ENCODE data around the gene LMO7. TPM values are rescaled to one million over a fixed set of nuclear protein-coding genes. Genes with fewer than 3 reads are reported as not detected.

The LMO7 gene
- total and polyA plus RNA-seq, 2 of the 8 experiments (the other 6 are each of a cell fraction or from before 2014, with no cell fraction given): 8.1 to 28.3 TPM

GRCh38 chr13:75736173-75736572 is 100.0 kb downstream of the LMO7 start:
- no peaks in the 10 kb centered on the region for H3K23me2 ChIP-seq (ENCODE audit: low read depth, low read length)
- no peaks in the 10 kb centered on the region for H3K79me2 ChIP-seq (ENCODE audit: control insufficient read depth in 1 of 2, insufficient read depth in 2 of 2, low read length in 2 of 2)
- no peak overlapping the region for H3K9ac ChIP-seq (replicated peaks in 1 of 4; ENCODE audit: extremely low read depth in 1 of 4, low read depth in 3 of 4, low read length in 3 of 4)
- 93% methylated on average over 3 of the region's 3 CpGs; no CpG with 5 or more reads in 1 of the 2 experiments for WGBS, 2 experiments (ENCODE audit: extremely low coverage in 1 of 2, insufficient coverage in 1 of 2, insufficient read length in 1 of 2, insufficient replicate concordance in 2 of 2, low coverage in 1 of 2, low lambda C conversion rate in 2 of 2, missing lambda C conversion rate in 1 of 2)
- no peak overlapping the region for H3K27ac ChIP-seq (ENCODE audit: low read depth, low read length)
- H3K23ac ChIP-seq (ENCODE audit: insufficient read length): no peak overlapping the region
- no peak overlapping the region for H3K4ac ChIP-seq (replicated peaks; ENCODE audit: insufficient read length, low read depth, low read length)
- H2AK5ac ChIP-seq (ENCODE audit: low read depth, low read length): no peak overlapping the region
- no peak for FAIRE-seq
- H2BK120ac ChIP-seq (replicated peaks; ENCODE audit: low read depth, low read length): no peak overlapping the region
- no peak overlapping the region for H3K18ac ChIP-seq (ENCODE audit: extremely low read depth, low read length)
- no peak overlapping the region for H4K5ac ChIP-seq (ENCODE audit: insufficient read length, low read depth, low read length)
- no peaks in the 10 kb centered on the region for H4K20me1 ChIP-seq (replicated peaks in 1 of 2; ENCODE audit: control insufficient read depth in 1 of 2, insufficient read depth in 2 of 2, low read length in 2 of 2)
- H2AFZ ChIP-seq (ENCODE audit: low read length): no peak overlapping the region
- H3K79me1 ChIP-seq (ENCODE audit: low read depth, low read length): no peaks in the 10 kb centered on the region
- CTCF ChIA-PET (ENCODE audit: partially characterized antibody): interaction anchor here (0.7 to 1.3 kb wide), 2 partner anchors 119 to 140 kb away, joined by 3 to 5 read pairs; no protein-coding TSS in a partner anchor
- no peak overlapping the region for H3K14ac ChIP-seq (ENCODE audit: insufficient read length)
- H3K4me2 ChIP-seq (ENCODE audit: insufficient read depth in 1 of 2, low read depth in 2 of 2, low read length in 2 of 2): no peak overlapping the region
- H2BK12ac ChIP-seq (ENCODE audit: low read depth, low read length): no peak overlapping the region
- no peak overlapping the region for H3K56ac ChIP-seq (replicated peaks; ENCODE audit: insufficient read length, low read depth, low read length)
- no peak overlapping the region for H4K8ac ChIP-seq (ENCODE audit: extremely low read depth, insufficient read depth, low read length)
- no peak overlapping the region for H2BK15ac ChIP-seq (ENCODE audit: low read length)
- no peak overlapping the region for H2BK20ac ChIP-seq (ENCODE audit: low read length)
- peaks cover 10% of the 10 kb centered on the region in 2 experiments for H3K9me3 ChIP-seq (ENCODE audit: insufficient read depth in 2 of 2, low read depth in 1 of 2, low read length in 1 of 2)
- no peak for DNase-seq (ENCODE audit: low read depth in 1 of 2, low spot score in 2 of 2)
- H4K91ac ChIP-seq (replicated peaks; ENCODE audit: insufficient read length, low read length): no peak overlapping the region
- H3K4me3 ChIP-seq (ENCODE audit: extremely low read depth in 1 of 4, insufficient read depth in 2 of 4, low read depth in 3 of 4, low read length in 4 of 4): no peak overlapping the region
- H3K27me3 ChIP-seq (replicated peaks in 1 of 4; ENCODE audit: control insufficient read depth in 3 of 4, extremely low read depth in 1 of 4, insufficient read depth in 3 of 4, low read length in 3 of 4): no peaks in the 10 kb centered on the region
- no peaks in the 10 kb centered on the region for H3K4me1 ChIP-seq (replicated peaks in 1 of 4; ENCODE audit: control insufficient read depth in 3 of 4, insufficient read depth in 4 of 4, low read length in 3 of 4)
- POLR2A ChIA-PET (ENCODE audit: partially characterized antibody): no interaction called here
- peaks cover 0 to 7% (median 3%) of the 10 kb centered on the region in 4 experiments; a peak in 3 of 8 replicates for H3K36me3 ChIP-seq (ENCODE audit: control insufficient read depth in 2 of 4, insufficient read depth in 4 of 4, low read length in 3 of 4)
- no peak overlapping the region for H2BK5ac ChIP-seq (ENCODE audit: low read depth, low read length)
- TF ChIP-seq SAP30 (IDR thresholded peaks at IDR 0.05; ENCODE audit: insufficient read depth, insufficient replicate concordance, low read length) (no peak), JUND (IDR thresholded peaks at IDR 0.05; ENCODE audit: low read length) (no peak), CEBPB (IDR thresholded peaks at IDR 0.05; ENCODE audit: low read depth, low read length) (no peak), RFX5 (IDR thresholded peaks at IDR 0.05; ENCODE audit: borderline replicate concordance, low read depth, low read length) (no peak), TEAD4 (IDR thresholded peaks at IDR 0.05; ENCODE audit: low read depth, low read length) (no peak), FOSL1 (IDR thresholded peaks at IDR 0.05; ENCODE audit: insufficient read depth, low read depth, low read length) (no peak), TAF1 (IDR thresholded peaks at IDR 0.05; ENCODE audit: low read depth, low read length) (no peak), SUZ12 (IDR thresholded peaks at IDR 0.05; ENCODE audit: low read length) (no peak), GTF2F1 (IDR thresholded peaks at IDR 0.05; ENCODE audit: borderline replicate concordance, low read depth, low read length) (no peak), ZNF274 (IDR thresholded peaks at IDR 0.05; ENCODE audit: borderline replicate concordance, extremely low read depth, low read length) (no peak), EP300 (IDR thresholded peaks at IDR 0.05; ENCODE audit: borderline replicate concordance in 1 of 2, low read depth in 2 of 2, low read length in 2 of 2) (no peak), ASH2L (IDR thresholded peaks at IDR 0.05; ENCODE audit: low read length) (no peak)
- TF ChIP-seq, protein P1, sequence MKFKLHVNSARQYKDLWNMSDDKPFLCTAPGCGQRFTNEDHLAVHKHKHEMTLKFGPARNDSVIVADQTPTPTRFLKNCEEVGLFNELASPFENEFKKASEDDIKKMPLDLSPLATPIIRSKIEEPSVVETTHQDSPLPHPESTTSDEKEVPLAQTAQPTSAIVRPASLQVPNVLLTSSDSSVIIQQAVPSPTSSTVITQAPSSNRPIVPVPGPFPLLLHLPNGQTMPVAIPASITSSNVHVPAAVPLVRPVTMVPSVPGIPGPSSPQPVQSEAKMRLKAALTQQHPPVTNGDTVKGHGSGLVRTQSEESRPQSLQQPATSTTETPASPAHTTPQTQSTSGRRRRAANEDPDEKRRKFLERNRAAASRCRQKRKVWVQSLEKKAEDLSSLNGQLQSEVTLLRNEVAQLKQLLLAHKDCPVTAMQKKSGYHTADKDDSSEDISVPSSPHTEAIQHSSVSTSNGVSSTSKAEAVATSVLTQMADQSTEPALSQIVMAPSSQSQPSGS (IDR thresholded peaks at IDR 0.05; ENCODE audit: low read length): no peak
